HEK293 (cell line): ENCODE data around the gene PCGF1.

Experiments
- CTCF ChIA-PET: fragments of 350-600 bp; formaldehyde crosslinking; extraction: SDS; loops from one replicate; lab custom pipeline; 2021; ENCODE audit warnings: antibody characterized with exemption; lab: Yijun Ruan, JAX
- POLR2A ChIA-PET: fragments of 300-600 bp; formaldehyde crosslinking; extraction: SDS; loops from one replicate; lab custom pipeline; 2020; ENCODE audit warnings: antibody characterized with exemption, inconsistent platforms; lab: Yijun Ruan, JAX
- H3K27ac ChIP-seq: fragments of 200-500 bp; sonication (Bioruptor generic); 2 replicates; pipeline ENCODE4 v1.5.1; 2014; ENCODE audit warnings: low read depth, low read length, control low read depth, inconsistent platforms; ENCODE audit errors: extremely low read depth
- H3K36me3 ChIP-seq, 2 experiments: fragments of 200-500 bp in 1 of 2; sonication (Bioruptor generic) in 1 of 2; 1 replicate in 1 of 2; 2 replicates in 1 of 2; pipeline ENCODE4 v1.5.1; 2014 to 2017; ENCODE audit warnings: inconsistent platforms in 2 of 2, low read length in 2 of 2; ENCODE audit not compliant: control insufficient read depth in 2 of 2, insufficient read depth in 1 of 2
- H3K4me1 ChIP-seq: fragments of 200-500 bp; sonication (Bioruptor generic); 2 replicates; pipeline ENCODE4 v1.5.1; 2014; ENCODE audit warnings: mild to moderate bottlenecking, low read length, inconsistent platforms; ENCODE audit not compliant: control insufficient read depth, insufficient read depth
- H3K4me3 ChIP-seq: 2 replicates; pipeline ENCODE4 v1.5.1; 2011; ENCODE audit warnings: low read depth, mild to moderate bottlenecking, control low read depth, low read length, moderate library complexity
- H3K9me3 ChIP-seq: fragments of 200-500 bp; sonication (Bioruptor generic); 2 replicates; pipeline ENCODE4 v1.5.1; 2014; ENCODE audit warnings: low read depth, low read length, inconsistent platforms; ENCODE audit not compliant: control insufficient read depth, insufficient read depth
- EGR2 ChIP-seq: fragments of 450-650 bp; formaldehyde crosslinking; IDR thresholded peaks from 2 replicates; pipeline ENCODE4 v1.5.1; 2016; ENCODE audit warnings: low read depth, missing biosample characterization, missing genetic modification characterization
- KLF16 ChIP-seq: fragments of 450-650 bp; formaldehyde crosslinking; IDR thresholded peaks from 2 replicates; pipeline ENCODE4 v1.5.1; 2017; ENCODE audit warnings: missing biosample characterization, missing genetic modification characterization
- REST ChIP-seq: fragments of 450-650 bp; formaldehyde crosslinking; IDR thresholded peaks from 2 replicates; pipeline ENCODE4 v1.5.1; 2016; ENCODE audit warnings: missing biosample characterization, missing genetic modification characterization
- ZBTB17 ChIP-seq: fragments of 450-650 bp; formaldehyde crosslinking; IDR thresholded peaks from 2 replicates; pipeline ENCODE4 v1.5.1; 2016; ENCODE audit warnings: missing biosample characterization, missing genetic modification characterization
- ZBTB44 ChIP-seq: fragments of 450-650 bp; IDR thresholded peaks from 2 replicates; pipeline ENCODE4 v1.5.1; 2018; ENCODE audit warnings: missing biosample characterization, mild to moderate bottlenecking, missing genetic modification characterization
- ZFHX2 ChIP-seq: fragments of 450-650 bp; formaldehyde crosslinking; conservative IDR thresholded peaks from 2 replicates; pipeline ENCODE4 v1.5.1; 2016; ENCODE audit warnings: missing biosample characterization, missing genetic modification characterization
- ZNF10 ChIP-seq: fragments of 450-650 bp; formaldehyde crosslinking; IDR thresholded peaks from 2 replicates; pipeline ENCODE4 v1.5.1; 2017; ENCODE audit warnings: missing biosample characterization, missing genetic modification characterization
- ZNF341 ChIP-seq: fragments of 450-650 bp; formaldehyde crosslinking; IDR thresholded peaks from 2 replicates; pipeline ENCODE4; 2016; ENCODE audit warnings: low read depth, missing biosample characterization, missing genetic modification characterization
- ZNF571 ChIP-seq: fragments of 450-650 bp; formaldehyde crosslinking; IDR thresholded peaks from 2 replicates; pipeline ENCODE4 v1.5.0; 2017; ENCODE audit warnings: missing biosample characterization, missing genetic modification characterization
- ZNF654 ChIP-seq: fragments of 450-650 bp; formaldehyde crosslinking; IDR thresholded peaks from 2 replicates; pipeline ENCODE4 v1.5.1; 2016; ENCODE audit warnings: low read depth, missing biosample characterization, missing genetic modification characterization
- ZNF768 ChIP-seq: fragments of 450-650 bp; formaldehyde crosslinking; IDR thresholded peaks from 2 replicates; pipeline ENCODE4 v1.5.1; 2018; ENCODE audit warnings: missing biosample characterization, mild to moderate bottlenecking, missing genetic modification characterization
- ZNF837 ChIP-seq: fragments of 450-650 bp; formaldehyde crosslinking; IDR thresholded peaks from 2 replicates; pipeline ENCODE4 v1.5.1; 2016; ENCODE audit warnings: missing biosample characterization, missing genetic modification characterization
- TF ChIP-seq, protein P1 (sequence below): fragments of 450-650 bp; formaldehyde crosslinking; IDR thresholded peaks from 2 replicates; pipeline ENCODE4 v1.5.1; 2016; ENCODE audit warnings: missing biosample characterization, missing genetic modification characterization

Gene PCGF1

GRCh38 chr2:74502147-74502719 lies 5.3 kb downstream of the PCGF1 start:
- H3K4me1 ChIP-seq: no peaks in the 10 kb centered on the region
- POLR2A ChIA-PET: interaction anchor here (0.6 to 1.6 kb wide), 3 partner anchors 9 to 86 kb away, joined by 4 to 7 read pairs (median 5); partner anchors contain the start of genes CCDC142 and TTC31

DNA sequence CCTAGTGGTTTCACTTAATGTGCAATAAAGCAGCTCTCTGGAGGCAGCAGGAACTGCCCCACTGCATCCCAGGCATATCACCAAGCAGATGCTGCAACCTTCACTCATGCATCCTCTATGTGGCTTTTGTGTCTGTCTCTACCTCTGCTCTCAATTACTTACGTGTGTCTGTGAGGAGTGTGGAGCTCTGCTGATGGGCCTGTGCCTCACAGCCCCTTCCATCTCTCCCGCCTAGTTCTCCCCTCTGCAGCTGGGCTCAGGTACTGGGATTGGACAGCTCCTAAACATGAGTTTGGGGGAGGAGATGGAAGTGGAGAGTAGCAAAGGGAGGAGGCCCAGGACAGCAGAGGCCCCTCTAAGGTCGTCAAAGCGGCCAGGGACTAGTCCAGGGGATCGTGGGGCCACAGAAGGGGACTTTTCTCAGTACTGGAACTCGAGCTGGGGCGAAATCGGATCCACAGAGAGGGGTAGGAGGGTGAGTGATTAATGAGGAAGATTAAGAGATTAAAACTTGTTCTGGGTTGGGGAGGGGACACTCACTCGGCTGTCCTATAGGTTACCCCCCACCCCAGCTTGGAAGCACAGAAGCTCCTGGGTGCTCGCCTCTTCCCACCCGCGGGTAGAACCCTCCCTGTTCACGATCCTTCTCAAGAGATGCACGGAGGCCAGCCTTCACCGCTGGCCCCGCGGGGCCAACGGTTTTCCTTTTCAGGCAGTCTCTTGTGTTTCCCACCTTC lies 6.0 kb downstream of the PCGF1 start:
- TF ChIP-seq ZNF837 (tag by site-specific recombination) (no peak), REST (peak; percentile 87), ZNF571 (tag by site-specific recombination) (no peak), ZBTB17 (tag by site-specific recombination) (peak; percentile 96), KLF16 (tag by site-specific recombination) (no peak), ZNF10 (tag by site-specific recombination) (no peak), ZBTB44 (tag by site-specific recombination) (peak; percentile 72), ZNF341 (tag by site-specific recombination) (peak; percentile 67)
- TF ChIP-seq, all 188 proteins: peak for 4
- POLR2A ChIA-PET: interaction anchor here (0.6 to 1.6 kb wide), 4 partner anchors 9 to 19 kb away, joined by 3 to 7 read pairs (median 4); partner anchors contain the start of genes CCDC142 and TTC31

More at GRCh38 chr2:74502147-74502719, 5.3 kb downstream of the PCGF1 start:
- Histone ChIP-seq H3K27ac (no peak overlapping the region), H3K9me3 (no peaks in the 10 kb centered on the region), H3K4me3 (peak overlapping the region; percentile 36), H3K36me3 (peaks cover 4 to 20% of the 10 kb centered on the region in 2 experiments; a peak in 2 of 3 replicates)
- CTCF ChIA-PET: interaction anchor here (1.4 kb wide), 1 partner anchor 10 kb away, joined by 3 read pairs; no protein-coding TSS in a partner anchor
- TF ChIP-seq ZNF768 (no peak), ZFHX2 (tag by site-specific recombination) (peak; percentile 55), EGR2 (tag by site-specific recombination) (peak; percentile 30; the same call in 1 of the 2 replicates), ZNF654 (tag by site-specific recombination) (no peak)

DNA sequence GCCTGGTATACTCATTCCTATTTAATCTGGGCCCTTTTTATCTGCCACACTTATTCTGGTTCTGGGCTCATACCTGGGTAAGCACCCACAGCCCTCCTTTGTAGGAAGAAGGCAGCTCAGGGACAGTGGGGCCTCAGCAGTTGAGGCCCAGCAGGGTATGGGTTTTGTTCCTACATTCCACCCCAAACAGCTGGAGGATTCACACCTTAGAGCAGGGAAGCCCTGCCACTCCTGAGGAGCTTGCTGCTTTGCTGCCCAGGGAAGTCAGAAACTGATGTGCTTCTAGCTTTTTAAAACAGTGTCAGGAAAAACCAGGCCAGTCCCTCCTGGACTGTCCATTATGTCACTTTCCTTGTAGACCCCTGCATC lies 6.9 kb downstream of the PCGF1 start:
- H3K36me3 ChIP-seq: peaks cover under 1 to 15% of the 10 kb centered on the region in 2 experiments; a peak in 2 of 3 replicates
- H3K27ac ChIP-seq: no peak overlapping the region
- no peak overlapping the region for H3K4me3 ChIP-seq
- POLR2A ChIA-PET: interaction anchor here (1.2 to 1.6 kb wide), 2 partner anchors 10 to 18 kb away, joined by 3 to 7 read pairs; partner anchors contain the start of genes CCDC142 and TTC31
- TF ChIP-seq, protein P1, sequence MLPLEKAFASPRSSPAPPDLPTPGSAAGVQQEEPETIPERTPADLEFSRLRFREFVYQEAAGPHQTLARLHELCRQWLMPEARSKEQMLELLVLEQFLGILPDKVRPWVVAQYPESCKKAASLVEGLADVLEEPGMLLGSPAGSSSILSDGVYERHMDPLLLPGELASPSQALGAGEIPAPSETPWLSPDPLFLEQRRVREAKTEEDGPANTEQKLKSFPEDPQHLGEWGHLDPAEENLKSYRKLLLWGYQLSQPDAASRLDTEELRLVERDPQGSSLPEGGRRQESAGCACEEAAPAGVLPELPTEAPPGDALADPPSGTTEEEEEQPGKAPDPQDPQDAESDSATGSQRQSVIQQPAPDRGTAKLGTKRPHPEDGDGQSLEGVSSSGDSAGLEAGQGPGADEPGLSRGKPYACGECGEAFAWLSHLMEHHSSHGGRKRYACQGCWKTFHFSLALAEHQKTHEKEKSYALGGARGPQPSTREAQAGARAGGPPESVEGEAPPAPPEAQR (tag by site-specific recombination): no peak
- no peaks in the 10 kb centered on the region for H3K9me3 ChIP-seq
- CTCF ChIA-PET: interaction anchor here (0.7 to 1.0 kb wide), 4 partner anchors 18 to 140 kb away, joined by 3 to 4 read pairs (median 4); partner anchors contain the start of genes CCDC142 and TTC31
- H3K4me1 ChIP-seq: no peaks in the 10 kb centered on the region

More for the DNA sequence above, 6.0 kb downstream of the PCGF1 start:
- H3K36me3 ChIP-seq: peaks cover 4 to 20% of the 10 kb centered on the region in 2 experiments; a peak in 2 of 3 replicates
- CTCF ChIA-PET: interaction anchor here (0.8 to 1.4 kb wide), 2 partner anchors 9 to 85 kb away, joined by 3 to 5 read pairs; no protein-coding TSS in a partner anchor
- no peaks in the 10 kb centered on the region for H3K4me1 ChIP-seq
- no peak overlapping the region for H3K27ac ChIP-seq
- H3K4me3 ChIP-seq: no peak overlapping the region
- no peaks in the 10 kb centered on the region for H3K9me3 ChIP-seq
